Testis (tissue), 2 donors: ENCODE results near the gene FRMD1.

Source experiments
- POLR2A ChIP-seq: fragments of 450-650 bp; IDR thresholded peaks from one replicate; pipeline ENCODE4 v1.6.1; 2017; ENCODE audit warnings: antibody characterized with exemption, mild to moderate bottlenecking, moderate library complexity
- TF ChIP-seq, protein P1 (sequence below), 3 experiments: fragments of 450-650 bp in 2 of 3; fragments of 200-600 bp in 1 of 3; sonication (generic) in 1 of 3; IDR thresholded peaks; one replicate each; pipeline ENCODE4 v1.5.1; 2016 to 2019; ENCODE audit warnings: antibody characterized with exemption in 3 of 3, mild to moderate bottlenecking in 2 of 3, moderate library complexity in 1 of 3

DNA sequence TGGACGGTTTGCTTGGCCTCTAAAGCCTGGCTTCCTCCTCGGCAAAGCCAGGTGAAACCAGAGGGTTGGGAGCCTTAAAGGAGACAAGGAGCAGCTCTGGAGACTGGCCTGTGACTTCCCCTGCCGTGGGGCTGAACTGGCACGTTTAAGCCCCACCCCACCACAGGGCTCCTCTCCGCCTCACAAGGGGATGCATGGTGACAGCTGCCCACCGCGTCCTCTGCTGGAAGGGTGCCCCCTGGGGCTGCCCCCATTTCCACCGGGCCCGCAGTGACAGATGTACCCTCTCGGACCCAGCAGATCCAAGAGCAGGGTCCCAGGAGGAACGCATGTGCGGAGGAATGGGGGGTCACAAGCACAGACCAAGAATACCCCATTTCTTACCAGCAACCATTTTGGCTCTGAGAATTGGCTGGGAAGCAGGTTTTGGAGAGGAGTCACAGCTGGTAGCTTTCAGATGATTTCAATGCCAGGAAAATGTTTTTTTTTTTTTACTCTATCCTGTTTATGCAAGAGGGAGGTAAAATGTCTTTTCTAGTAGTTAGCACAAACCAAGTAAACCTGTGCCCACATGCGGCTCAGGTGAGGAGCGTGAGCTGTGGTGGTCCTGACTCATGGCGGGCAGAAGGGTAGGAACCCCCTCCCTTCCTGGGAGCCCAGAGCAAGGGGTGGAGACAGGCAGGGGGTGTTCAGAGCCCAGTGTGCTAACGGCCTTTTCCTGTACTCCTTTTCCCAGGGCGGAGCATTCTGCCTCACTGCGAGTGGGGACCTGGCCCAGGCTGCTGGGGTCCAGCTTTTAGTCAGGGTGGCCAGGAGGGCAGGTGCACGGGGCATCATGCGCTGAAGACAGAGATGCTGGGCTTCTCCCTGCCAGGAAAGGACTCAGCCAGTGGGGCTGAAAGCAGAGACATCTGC, 33.0 kb downstream of the FRMD1 start:
- TF ChIP-seq, protein P1, sequence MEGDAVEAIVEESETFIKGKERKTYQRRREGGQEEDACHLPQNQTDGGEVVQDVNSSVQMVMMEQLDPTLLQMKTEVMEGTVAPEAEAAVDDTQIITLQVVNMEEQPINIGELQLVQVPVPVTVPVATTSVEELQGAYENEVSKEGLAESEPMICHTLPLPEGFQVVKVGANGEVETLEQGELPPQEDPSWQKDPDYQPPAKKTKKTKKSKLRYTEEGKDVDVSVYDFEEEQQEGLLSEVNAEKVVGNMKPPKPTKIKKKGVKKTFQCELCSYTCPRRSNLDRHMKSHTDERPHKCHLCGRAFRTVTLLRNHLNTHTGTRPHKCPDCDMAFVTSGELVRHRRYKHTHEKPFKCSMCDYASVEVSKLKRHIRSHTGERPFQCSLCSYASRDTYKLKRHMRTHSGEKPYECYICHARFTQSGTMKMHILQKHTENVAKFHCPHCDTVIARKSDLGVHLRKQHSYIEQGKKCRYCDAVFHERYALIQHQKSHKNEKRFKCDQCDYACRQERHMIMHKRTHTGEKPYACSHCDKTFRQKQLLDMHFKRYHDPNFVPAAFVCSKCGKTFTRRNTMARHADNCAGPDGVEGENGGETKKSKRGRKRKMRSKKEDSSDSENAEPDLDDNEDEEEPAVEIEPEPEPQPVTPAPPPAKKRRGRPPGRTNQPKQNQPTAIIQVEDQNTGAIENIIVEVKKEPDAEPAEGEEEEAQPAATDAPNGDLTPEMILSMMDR (IDR thresholded peaks at IDR 0.05): no peak
- TF ChIP-seq POLR2A: no peak
